G401 (cell line): ENCODE results near the gene SLC30A4. TPM values are rescaled to one million over a fixed set of nuclear protein-coding genes. Genes with fewer than 3 reads are reported as not detected.

Experiments used
- DNase-seq: peaks from one replicate; pipeline ENCODE4 v3.0.0-alpha.2; 2015; ENCODE audit warnings: low spot score
- in situ Hi-C: cut with HindIII; loops from 2 replicates; pipeline ENCODE4 v1.10.0; 2016; ENCODE audit warnings: low sequenced_read_pairs, mixed read lengths
- total RNA-seq: library from RNA; depleted of rRNA; stranded (reverse); fragments of >200 nt; shearing (Covaris generic); gene quantifications from 2 replicates; pipeline ENCODE4 v1.2.3, GENCODE V29; 2014

SLC30A4 gene
- total RNA-seq, 1 experiment from 2014 or later = 8.2 TPM

GRCh38 chr15:45457641-45458539, 64.7 kb downstream of the SLC30A4 start:
- in situ Hi-C loops = no loop called here
- DNase-seq = peak; percentile 87

DNA sequence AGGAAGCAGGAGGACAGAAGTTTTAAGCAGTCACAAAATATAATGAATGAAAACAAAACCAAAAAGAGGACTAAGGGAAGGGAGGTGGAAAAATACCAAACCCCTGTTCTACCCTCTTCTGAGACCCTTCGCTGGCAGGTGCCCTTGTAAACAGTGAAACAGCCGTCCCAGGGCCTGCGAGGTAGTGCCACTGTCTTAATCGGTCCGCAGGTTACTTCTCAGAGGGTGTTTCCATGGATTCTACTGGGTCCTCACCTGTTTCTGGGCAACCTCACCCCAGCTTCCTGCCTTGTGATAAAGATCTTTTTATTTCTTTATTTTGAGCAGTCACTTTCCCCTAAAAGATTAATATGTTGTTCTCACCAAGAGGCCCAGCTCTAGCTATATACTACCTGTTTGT, 65.3 kb downstream of the SLC30A4 start:
- no peak for DNase-seq

DNA sequence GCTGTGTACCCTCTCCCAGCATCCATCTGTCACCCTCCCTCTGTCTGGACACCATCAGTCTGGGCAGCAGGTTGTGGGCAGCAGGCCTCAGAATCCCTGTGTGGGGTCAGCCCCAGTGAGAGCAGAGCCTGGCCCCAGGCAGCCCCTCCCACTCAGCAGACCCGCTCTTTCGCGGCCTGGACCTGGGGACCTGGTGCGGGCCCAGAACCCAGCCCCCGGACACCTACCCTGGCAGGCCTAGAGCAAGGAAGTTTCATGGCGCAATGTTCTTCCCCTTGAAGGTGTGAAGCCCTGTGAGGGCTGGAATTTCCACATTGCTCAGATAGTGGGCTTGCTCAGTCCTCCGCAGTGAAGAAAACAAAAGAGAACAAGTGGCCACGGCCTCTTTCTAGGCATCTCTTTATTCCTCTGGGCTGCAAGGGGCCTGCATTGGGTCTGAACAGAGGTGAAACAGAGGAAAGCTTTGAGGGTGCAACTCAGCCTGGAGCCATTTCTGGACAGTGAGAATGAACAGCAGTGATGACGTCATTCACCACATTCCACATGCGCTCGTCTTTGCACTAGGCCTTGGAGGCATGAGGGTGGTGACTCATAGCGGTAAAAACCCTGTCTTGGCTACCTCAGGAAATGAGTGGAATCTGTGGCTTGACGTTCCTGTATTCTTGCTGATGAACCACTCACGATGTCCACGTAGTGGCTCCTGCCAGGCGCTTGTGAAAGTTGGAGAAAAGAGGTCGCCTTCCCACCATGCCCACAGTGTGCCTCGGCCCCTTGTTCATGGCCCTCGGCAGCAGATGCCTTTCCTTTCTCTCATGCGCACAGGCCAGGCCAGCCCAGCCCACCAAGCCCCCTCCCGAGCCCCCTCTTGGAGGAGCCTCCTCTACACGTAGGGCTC, 66.1 kb downstream of the SLC30A4 start:
- no peak for DNase-seq
- in situ Hi-C loops = no loop called here

More for the DNA sequence above, 65.3 kb downstream of the SLC30A4 start:
- in situ Hi-C loops = no loop called here

DNA sequence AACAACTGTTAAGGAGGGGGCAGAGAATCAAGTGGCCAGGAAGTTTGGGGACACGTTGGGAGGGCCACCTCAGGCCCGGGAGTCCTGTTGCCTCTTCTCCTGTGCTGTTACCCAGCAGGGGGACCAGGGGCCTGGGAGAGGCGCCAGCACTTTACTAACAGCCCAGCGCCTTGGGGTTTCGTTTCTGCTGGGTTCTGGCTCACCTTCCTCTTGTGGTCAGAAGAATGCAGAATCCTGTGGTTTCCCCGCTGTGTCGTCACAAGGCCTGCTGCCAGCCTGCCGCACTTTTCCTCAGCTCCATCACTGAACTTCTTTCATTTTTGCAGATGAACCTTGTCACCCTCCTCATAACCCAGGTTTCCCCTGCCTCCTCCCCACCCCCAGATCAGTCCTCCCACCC, 67.7 kb downstream of the SLC30A4 start:
- DNase-seq = no peak
- in situ Hi-C loops = no loop called here

DNA sequence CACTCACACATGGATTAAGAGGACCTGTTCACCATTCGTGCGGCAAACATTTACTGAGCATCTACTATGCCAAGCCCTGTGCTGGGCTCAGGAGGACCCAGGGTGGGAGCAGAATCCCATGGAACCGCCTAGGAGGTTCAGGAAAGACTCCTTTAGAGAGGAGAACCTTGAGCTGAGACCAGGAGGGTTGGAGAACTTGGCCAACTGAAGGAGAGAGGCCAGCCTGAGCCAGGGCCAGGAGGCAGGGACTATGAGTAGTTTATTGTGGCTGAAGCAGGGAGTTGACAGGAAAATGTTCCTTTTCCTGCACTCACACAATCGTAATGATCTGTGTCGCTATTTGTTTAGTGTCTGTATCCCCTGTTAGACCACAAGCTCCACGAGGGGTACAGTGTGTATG, 71.3 kb downstream of the SLC30A4 start:
- no peak for DNase-seq
- in situ Hi-C loops = no loop called here

- in situ Hi-C loops = no loop called here
- no peak for DNase-seq
These were observed 72.4 kb downstream of the SLC30A4 start for GRCh38 chr15:45449916-45450867.

DNA sequence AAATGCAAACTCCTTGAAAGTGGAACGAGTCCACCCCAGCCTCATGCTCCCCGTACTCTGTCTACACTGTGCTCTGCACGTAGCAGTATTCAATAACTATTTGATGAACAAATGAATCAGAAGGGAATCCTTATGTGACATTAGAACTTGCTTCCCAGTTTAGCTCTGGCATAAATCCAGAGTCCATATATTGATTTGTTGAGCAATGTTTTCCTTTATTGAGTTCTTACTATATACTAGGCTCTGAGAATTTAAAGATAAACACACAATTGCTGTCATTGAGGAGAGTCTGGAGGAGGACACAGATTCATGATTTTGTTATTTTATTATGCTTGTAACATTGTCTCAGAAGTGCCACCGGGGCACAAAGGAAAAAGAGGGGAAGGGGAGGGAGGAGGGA, 73.2 kb downstream of the SLC30A4 start:
- in situ Hi-C loops = no loop called here
- DNase-seq = no peak

- in situ Hi-C loops = no loop called here
- DNase-seq = no peak
These were observed 74.3 kb downstream of the SLC30A4 start for GRCh38 chr15:45448066-45448915.

DNA sequence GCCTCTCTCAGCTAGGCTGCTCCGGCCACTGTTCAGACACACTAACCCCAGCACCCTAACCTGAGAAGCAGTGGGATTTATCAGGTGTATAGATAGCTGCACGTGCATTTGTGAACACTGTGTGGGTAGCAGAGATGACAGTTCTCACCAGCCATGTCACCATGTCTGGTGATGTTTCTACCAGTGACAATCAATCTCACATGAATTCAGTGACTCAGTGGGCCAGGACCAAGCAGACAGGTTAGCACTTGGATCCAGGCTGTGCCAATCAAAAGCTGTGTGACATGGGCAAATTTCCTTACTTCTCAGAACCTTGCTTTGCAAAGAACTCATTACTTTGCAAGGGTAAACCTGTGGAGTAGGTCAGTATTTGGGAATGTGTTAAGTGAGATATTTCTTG, 78.9 kb downstream of the SLC30A4 start:
- in situ Hi-C loops = no loop called here
- DNase-seq = no peak

- DNase-seq = no peak
- in situ Hi-C loops = no loop called here
These were observed 79.9 kb downstream of the SLC30A4 start for GRCh38 chr15:45442507-45443135.

- no peak for DNase-seq
- in situ Hi-C loops = no loop called here
These were observed 80.9 kb downstream of the SLC30A4 start for GRCh38 chr15:45441686-45442085.

GRCh38 chr15:45441036-45441435, 81.5 kb downstream of the SLC30A4 start:
- in situ Hi-C loops = no loop called here
- DNase-seq = no peak

GRCh38 chr15:45439521-45440260, 82.9 kb downstream of the SLC30A4 start:
- in situ Hi-C loops = no loop called here
- DNase-seq = no peak

GRCh38 chr15:45435124-45435903, 87.2 kb downstream of the SLC30A4 start:
- DNase-seq = no peak
- in situ Hi-C loops = no loop called here

DNA sequence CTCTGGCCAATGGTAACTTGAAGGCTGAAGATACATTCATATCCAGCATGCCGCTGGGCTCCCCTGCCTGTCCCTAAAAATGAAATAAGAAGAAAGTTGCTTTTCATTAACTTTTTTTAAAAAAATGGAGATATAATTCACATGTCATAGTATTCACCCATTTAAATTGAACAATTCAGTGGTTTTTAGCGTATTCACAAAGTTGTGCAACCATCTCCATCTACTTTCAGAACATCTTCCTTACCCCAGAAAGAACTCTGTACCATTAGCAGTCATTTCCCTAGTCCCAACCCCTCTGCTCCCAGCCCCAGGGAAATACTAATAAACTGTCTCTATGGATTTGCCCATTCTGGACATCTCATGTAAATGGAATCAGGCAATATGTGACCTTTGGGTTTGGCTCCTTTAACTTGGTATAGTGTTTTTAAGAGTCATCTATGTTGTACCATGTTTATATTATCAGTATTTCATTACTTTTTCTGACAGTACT, 88.4 kb downstream of the SLC30A4 start:
- in situ Hi-C loops = no loop called here
- no peak for DNase-seq

DNA sequence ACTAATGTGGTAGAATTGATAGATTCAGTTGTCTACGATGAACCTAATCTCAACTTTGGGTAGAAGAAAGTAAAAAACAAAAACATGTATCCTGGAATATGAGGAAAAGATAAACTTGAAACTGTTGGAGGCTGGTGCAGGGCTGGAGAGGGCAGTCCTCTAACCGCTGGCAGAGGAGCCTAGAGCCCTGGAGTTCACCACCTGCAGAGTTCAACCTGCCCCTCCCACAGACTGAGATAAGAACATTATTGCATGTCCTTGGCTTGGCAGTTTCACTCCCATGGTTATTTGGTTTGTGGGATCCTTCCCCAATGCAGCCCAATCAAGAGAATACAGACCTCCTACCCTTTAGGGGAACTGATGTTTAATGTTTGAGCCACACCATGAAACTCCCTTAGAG, 91.0 kb downstream of the SLC30A4 start:
- no peak for DNase-seq
- in situ Hi-C loops = no loop called here
